GM15510 (cell line): ENCODE results near the gene SLC43A3.

Experiments used
- POLR2A ChIP-seq: IDR thresholded peaks from 3 replicates; pipeline ENCODE4 v1.6.1; 2011; ENCODE audit warnings: borderline replicate concordance; ENCODE audit not compliant: insufficient read length; ENCODE audit errors: extremely low read depth

The SLC43A3 gene

GRCh38 chr11:57463671-57464538 is 37.0 kb upstream of the SLC43A3 start:
- no peak for TF ChIP-seq POLR2A

- no peak for TF ChIP-seq POLR2A
These were observed 35.7 kb upstream of the SLC43A3 start for GRCh38 chr11:57462597-57462996.

GRCh38 chr11:57461841-57462489 is 35.0 kb upstream of the SLC43A3 start:
- TF ChIP-seq POLR2A: no peak

- no peak for TF ChIP-seq POLR2A
These were observed 34.1 kb upstream of the SLC43A3 start for GRCh38 chr11:57460758-57461749.

- TF ChIP-seq POLR2A: no peak
These were observed 33.3 kb upstream of the SLC43A3 start, which contains the start of gene RTN4RL2 for GRCh38 chr11:57460022-57460757. TSS of gene RTN4RL2 (plus strand) at chr11:57460528. CDS start at chr11:57460866, 338 bp downstream.

- no peak for TF ChIP-seq POLR2A
These were observed 32.5 kb upstream of the SLC43A3 start for GRCh38 chr11:57459164-57460021.

GRCh38 chr11:57458410-57459163 is 31.7 kb upstream of the SLC43A3 start:
- no peak for TF ChIP-seq POLR2A

GRCh38 chr11:57458060-57458409 is 31.1 kb upstream of the SLC43A3 start:
- no peak for TF ChIP-seq POLR2A

- TF ChIP-seq POLR2A: no peak
These were observed 30.7 kb upstream of the SLC43A3 start for GRCh38 chr11:57457643-57458023.

GRCh38 chr11:57456960-57457642 is 30.2 kb upstream of the SLC43A3 start:
- TF ChIP-seq POLR2A: no peak

GRCh38 chr11:57453543-57454177 is 26.7 kb upstream of the SLC43A3 start:
- TF ChIP-seq POLR2A: no peak

GRCh38 chr11:57446055-57446454 is 19.1 kb upstream of the SLC43A3 start:
- TF ChIP-seq POLR2A: no peak
